Neural progenitor cell (in vitro differentiated cells): ENCODE data around the gene EGFLAM.

Experiments used
- EZH2 ChIP-seq: fragments of 200-600 bp; sonication (generic); IDR thresholded peaks from 2 replicates; pipeline ENCODE4 v1.6.1; 2017; ENCODE audit warnings: antibody characterized with exemption, mild to moderate bottlenecking, moderate library complexity
- TF ChIP-seq, protein P1 (sequence below): fragments of 200-600 bp; sonication (generic); IDR thresholded peaks from 2 replicates; pipeline ENCODE4 v1.5.1; 2017; ENCODE audit warnings: antibody characterized with exemption, mild to moderate bottlenecking

DNA sequence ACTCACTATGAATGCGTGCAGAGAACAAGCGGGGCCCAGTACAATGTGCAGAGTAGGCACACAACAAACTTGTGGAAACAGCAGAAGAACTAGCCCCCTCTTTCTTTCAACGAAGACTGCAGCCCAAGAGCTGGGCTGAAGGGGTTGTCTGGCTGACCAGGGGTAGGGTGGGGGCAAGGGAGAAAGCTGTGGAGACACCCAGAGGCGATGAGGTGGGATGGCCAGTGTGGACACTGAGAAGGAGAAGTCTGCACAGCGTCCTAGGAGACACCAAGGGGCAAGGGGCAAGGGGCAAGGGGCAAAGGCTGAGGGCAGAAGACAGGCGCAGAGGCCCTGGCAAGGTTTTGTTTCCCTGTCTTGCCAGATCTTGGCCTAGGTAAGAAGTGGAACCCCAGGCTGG is 235.8 kb downstream of the EGFLAM start:
- TF ChIP-seq, protein P1, sequence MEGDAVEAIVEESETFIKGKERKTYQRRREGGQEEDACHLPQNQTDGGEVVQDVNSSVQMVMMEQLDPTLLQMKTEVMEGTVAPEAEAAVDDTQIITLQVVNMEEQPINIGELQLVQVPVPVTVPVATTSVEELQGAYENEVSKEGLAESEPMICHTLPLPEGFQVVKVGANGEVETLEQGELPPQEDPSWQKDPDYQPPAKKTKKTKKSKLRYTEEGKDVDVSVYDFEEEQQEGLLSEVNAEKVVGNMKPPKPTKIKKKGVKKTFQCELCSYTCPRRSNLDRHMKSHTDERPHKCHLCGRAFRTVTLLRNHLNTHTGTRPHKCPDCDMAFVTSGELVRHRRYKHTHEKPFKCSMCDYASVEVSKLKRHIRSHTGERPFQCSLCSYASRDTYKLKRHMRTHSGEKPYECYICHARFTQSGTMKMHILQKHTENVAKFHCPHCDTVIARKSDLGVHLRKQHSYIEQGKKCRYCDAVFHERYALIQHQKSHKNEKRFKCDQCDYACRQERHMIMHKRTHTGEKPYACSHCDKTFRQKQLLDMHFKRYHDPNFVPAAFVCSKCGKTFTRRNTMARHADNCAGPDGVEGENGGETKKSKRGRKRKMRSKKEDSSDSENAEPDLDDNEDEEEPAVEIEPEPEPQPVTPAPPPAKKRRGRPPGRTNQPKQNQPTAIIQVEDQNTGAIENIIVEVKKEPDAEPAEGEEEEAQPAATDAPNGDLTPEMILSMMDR = no peak
- TF ChIP-seq EZH2 = no peak
